Keratinocyte (primary cell): ENCODE data around the gene IFNA2. TPM values are rescaled to one million over a fixed set of nuclear protein-coding genes. Genes with fewer than 3 reads are reported as not detected.

Source experiments
- DNase-seq: peaks from one replicate; pipeline ENCODE4 v3.0.0-alpha.2; 2011; ENCODE audit warnings: low read depth, missing footprints, low spot score
- FAIRE-seq: peaks from 2 replicates; lab custom pipeline; 2011; peaks lifted over from hg19 to GRCh38; lab: Jason Lieb, UNC
- H2AFZ ChIP-seq: 2 replicates; pipeline ENCODE4 v1.6.0; 2012; ENCODE audit warnings: low read length, control low read depth, inconsistent platforms; ENCODE audit not compliant: control insufficient read depth
- H3K27ac ChIP-seq: 2 replicates; pipeline ENCODE4 v1.5.1; 2011; ENCODE audit warnings: low read length; ENCODE audit not compliant: control insufficient read depth, insufficient read depth
- H3K27me3 ChIP-seq: 3 replicates; pipeline ENCODE4 v1.6.0; 2011; ENCODE audit warnings: low read length; ENCODE audit not compliant: control insufficient read depth, insufficient read depth; ENCODE audit errors: extremely low read depth
- H3K36me3 ChIP-seq, 2 experiments: 2 replicates in 1 of 2; 3 replicates in 1 of 2; pipeline ENCODE4 v1.5.1; 2011; ENCODE audit warnings: low read length in 2 of 2, mild to moderate bottlenecking in 1 of 2; ENCODE audit not compliant: control insufficient read depth in 2 of 2, insufficient read depth in 2 of 2; ENCODE audit errors: extremely low read depth in 1 of 2
- H3K4me1 ChIP-seq: 3 replicates; pipeline ENCODE4 v1.5.1; 2011; ENCODE audit warnings: low read length; ENCODE audit not compliant: control insufficient read depth, insufficient read depth; ENCODE audit errors: extremely low read depth
- H3K4me2 ChIP-seq: 3 replicates; pipeline ENCODE4 v1.6.0; 2011; ENCODE audit warnings: low read depth, low read length; ENCODE audit not compliant: control insufficient read depth, insufficient read depth; ENCODE audit errors: extremely low read depth
- H3K4me3 ChIP-seq, 3 experiments: fragments of 200-600 bp in 1 of 3; sonication (generic) in 1 of 3; 2 replicates in 2 of 3; 3 replicates in 1 of 3; pipeline ENCODE4 v1.5.1; 2011 to 2016; ENCODE audit warnings: low read length in 3 of 3, mild to moderate bottlenecking in 3 of 3, control low read depth in 2 of 3, inconsistent platforms in 1 of 3, low read depth in 1 of 3, mixed read lengths in 1 of 3, mixed run types in 1 of 3, moderate library complexity in 1 of 3; ENCODE audit not compliant: control insufficient read depth in 2 of 3, insufficient read depth in 2 of 3; ENCODE audit errors: extremely low read depth in 1 of 3
- H3K79me2 ChIP-seq: 2 replicates; pipeline ENCODE4 v1.6.0; 2012; ENCODE audit warnings: low read length; ENCODE audit not compliant: control insufficient read depth, insufficient read depth
- H3K9ac ChIP-seq: 3 replicates; pipeline ENCODE4 v1.6.0; 2011; ENCODE audit warnings: low read length; ENCODE audit not compliant: control insufficient read depth, insufficient read depth; ENCODE audit errors: extremely low read depth
- H3K9me1 ChIP-seq: 3 replicates; pipeline ENCODE4 v1.6.0; 2011; ENCODE audit warnings: low read length; ENCODE audit not compliant: control insufficient read depth, insufficient read depth; ENCODE audit errors: extremely low read depth
- H3K9me3 ChIP-seq: 2 replicates; pipeline ENCODE4 v1.5.1; 2012; ENCODE audit warnings: low read depth, low read length; ENCODE audit not compliant: control insufficient read depth
- H4K20me1 ChIP-seq: 3 replicates; pipeline ENCODE4 v1.6.0; 2011; ENCODE audit warnings: low read length; ENCODE audit not compliant: control insufficient read depth, insufficient read depth; ENCODE audit errors: extremely low read depth
- CTCF ChIP-seq, 3 experiments: IDR thresholded peaks in 1 of 3; conservative IDR thresholded peaks in 1 of 3; optimal IDR thresholded peaks in 1 of 3; 2 replicates in 2 of 3; 3 replicates in 1 of 3; pipeline versions ENCODE3 to v1.5.1; 2011; ENCODE audit warnings: low read length in 3 of 3, mild to moderate bottlenecking in 3 of 3, moderate library complexity in 2 of 3, control low read depth in 1 of 3, inconsistent platforms in 1 of 3; ENCODE audit not compliant: insufficient read depth in 2 of 3; ENCODE audit errors: extremely low read depth in 1 of 3
- EZH2 ChIP-seq: IDR thresholded peaks from one replicate; pipeline ENCODE4 v1.6.1; 2012; ENCODE audit warnings: inconsistent platforms, mild to moderate bottlenecking, low read length, moderate library complexity
- dilution Hi-C: fragments of 300-500 bp; cut with MboI; formaldehyde crosslinking; loops from one replicate; pipeline ENCODE4 v1.7.0; 2020; ENCODE audit warnings: low sequenced_read_pairs; ENCODE audit not compliant: extremely low pct_ligation_motif_present
- polyA plus RNA-seq, 5 experiments: library from polyadenylated mRNA; depleted of rRNA in 3 of 5; stranded (reverse) in 3 of 5; stranded (forward) in 1 of 5; unstranded in 1 of 5; fragments of >200 nt; gene quantifications; 1 replicate in 1 of 5; 2 replicates in 3 of 5; 3 replicates in 1 of 5; pipeline versions ENCODE4 v1.2.1 to v1.2.3, GENCODE V29; 2011 to 2012; ENCODE audit warnings: missing spikeins in 2 of 5, low read depth in 1 of 5, low replicate concordance in 1 of 5

Gene IFNA2
- polyA plus RNA-seq, 1 donor (not counting 4 experiments of a cell fraction or from before 2014, with no cell fraction given): not detected

- Histone ChIP-seq H3K9ac (no peak overlapping the region), H3K4me2 (no peak overlapping the region), H3K4me1 (no peaks in the 10 kb centered on the region), H3K4me3 (no peak overlapping the region), H3K9me1 (no peaks in the 10 kb centered on the region), H3K27ac (no peak overlapping the region), H2AFZ (no peak overlapping the region), H3K27me3 (peaks cover 5% of the 10 kb centered on the region), H3K36me3 (no peaks in the 10 kb centered on the region), H4K20me1 (no peaks in the 10 kb centered on the region), H3K9me3 (no peaks in the 10 kb centered on the region), H3K79me2 (no peaks in the 10 kb centered on the region)
- no peak for DNase-seq
- FAIRE-seq: no peak
- dilution Hi-C loops: no loop called here
- TF ChIP-seq EZH2 (no peak), CTCF (optimal IDR thresholded peaks at IDR 0.05 in 1 of 3, IDR thresholded peaks at IDR 0.05 in 1 of 3, conservative IDR thresholded peaks at IDR 0.05 in 1 of 3; ENCODE audit: extremely low read depth in 1 of 3, insufficient read depth in 2 of 3, low read length in 3 of 3) (no peak)
Observed at GRCh38 chr9:21357479-21358460, 27.4 kb downstream of the IFNA2 start.

GRCh38 chr9:21350787-21351186 lies 34.4 kb downstream of the IFNA2 start, which contains the start of gene IFNA6:
Gene IFNA6 (minus strand): TSS chr9:21350887. CDS start chr9:21350887, 0 bp downstream.
- no peaks in the 10 kb centered on the region for H3K4me1 ChIP-seq
- H3K4me2 ChIP-seq: no peak within 1 kb of the TSS
- DNase-seq (no peak), FAIRE-seq (no peak)
- no peaks in the 10 kb centered on the region for H3K36me3 ChIP-seq
- no peaks in the 10 kb centered on the region for H3K79me2 ChIP-seq
- no peaks in the 10 kb centered on the region for H3K9me1 ChIP-seq
- H4K20me1 ChIP-seq: no peaks in the 10 kb centered on the region
- H3K9me3 ChIP-seq: no peaks in the 10 kb centered on the region
- H3K27me3 ChIP-seq: peaks cover 16% of the 10 kb centered on the region
- no peak within 1 kb of the TSS for H3K9ac ChIP-seq
- no peak within 1 kb of the TSS for H3K27ac ChIP-seq
- no peak within 1 kb of the TSS for H3K4me3 ChIP-seq
- no peak within 1 kb of the TSS for H2AFZ ChIP-seq
- dilution Hi-C loops: no loop called here
- TF ChIP-seq CTCF (optimal IDR thresholded peaks at IDR 0.05 in 1 of 3, IDR thresholded peaks at IDR 0.05 in 1 of 3, conservative IDR thresholded peaks at IDR 0.05 in 1 of 3; ENCODE audit: extremely low read depth in 1 of 3, insufficient read depth in 2 of 3, low read length in 3 of 3): no peak
- no peak for TF ChIP-seq EZH2
